SK-N-DZ (cell line): ENCODE data around the gene PAQR6.
A peak's percentile ranks its signal among the peaks of the same experiment; 100 is the strongest.
"Not testable (repeated sequence)": the region's sequence is repeated elsewhere in the genome, so short reads cannot be mapped to it uniquely, and the experiment has no call there.

Experiments used
- DNase-seq: peaks from one replicate; pipeline ENCODE4 v3.0.0-alpha.2; 2015; ENCODE audit warnings: low spot score

PAQR6 gene

GRCh38 chr1:156232201-156232894, 15.5 kb downstream of the PAQR6 start:
- DNase-seq: peak; percentile 63

DNA sequence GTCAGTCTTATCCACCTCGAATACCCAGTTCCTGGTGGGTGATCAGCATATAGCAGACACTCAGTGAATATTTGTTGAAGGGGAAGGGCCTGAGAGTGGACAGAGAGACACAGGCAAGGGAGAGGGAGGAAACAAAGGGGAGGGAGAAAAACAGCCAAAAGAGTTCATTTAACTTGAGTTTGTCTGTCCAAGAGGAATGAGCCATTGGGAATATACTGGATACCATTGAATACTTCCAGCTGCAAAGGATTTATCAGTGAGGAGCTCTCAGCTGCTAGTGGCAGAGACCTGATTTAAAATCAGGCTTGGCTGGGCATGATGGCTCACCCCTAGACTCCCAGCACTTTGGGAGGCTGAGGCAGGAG, 17.4 kb downstream of the PAQR6 start:
- DNase-seq: no peak

GRCh38 chr1:156229809-156230472, 17.9 kb downstream of the PAQR6 start:
- DNase-seq: no peak

- no peak for DNase-seq
Observed at GRCh38 chr1:156228501-156228900, 19.4 kb downstream of the PAQR6 start.

- no peak for DNase-seq
Observed at GRCh38 chr1:156226782-156227181, 21.1 kb downstream of the PAQR6 start.

- DNase-seq: no peak
Observed at GRCh38 chr1:156226116-156226538, 21.7 kb downstream of the PAQR6 start.

DNA sequence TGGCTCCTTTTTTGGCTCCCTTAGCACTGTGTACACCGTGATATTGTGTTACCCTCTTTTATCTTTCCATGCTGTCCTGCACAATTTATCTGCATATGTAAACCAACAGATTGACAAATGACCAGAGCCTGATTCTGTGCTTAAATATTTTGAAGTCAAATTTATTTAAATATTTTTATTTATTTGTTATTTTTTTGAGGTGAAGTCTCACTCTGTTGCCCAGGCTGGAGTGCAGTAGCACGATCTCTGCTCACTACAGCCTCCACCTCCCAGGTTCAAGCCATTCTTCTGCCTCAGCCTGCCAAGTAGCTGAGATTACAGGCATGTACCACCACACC, 22.2 kb downstream of the PAQR6 start:
- DNase-seq: no peak

GRCh38 chr1:156221986-156222692, 25.7 kb downstream of the PAQR6 start:
- no peak for DNase-seq

- no peak for DNase-seq
Observed at GRCh38 chr1:156220226-156220625, 27.6 kb downstream of the PAQR6 start.

- DNase-seq: no peak
Observed at GRCh38 chr1:156217871-156218270, 30.0 kb downstream of the PAQR6 start.

DNA sequence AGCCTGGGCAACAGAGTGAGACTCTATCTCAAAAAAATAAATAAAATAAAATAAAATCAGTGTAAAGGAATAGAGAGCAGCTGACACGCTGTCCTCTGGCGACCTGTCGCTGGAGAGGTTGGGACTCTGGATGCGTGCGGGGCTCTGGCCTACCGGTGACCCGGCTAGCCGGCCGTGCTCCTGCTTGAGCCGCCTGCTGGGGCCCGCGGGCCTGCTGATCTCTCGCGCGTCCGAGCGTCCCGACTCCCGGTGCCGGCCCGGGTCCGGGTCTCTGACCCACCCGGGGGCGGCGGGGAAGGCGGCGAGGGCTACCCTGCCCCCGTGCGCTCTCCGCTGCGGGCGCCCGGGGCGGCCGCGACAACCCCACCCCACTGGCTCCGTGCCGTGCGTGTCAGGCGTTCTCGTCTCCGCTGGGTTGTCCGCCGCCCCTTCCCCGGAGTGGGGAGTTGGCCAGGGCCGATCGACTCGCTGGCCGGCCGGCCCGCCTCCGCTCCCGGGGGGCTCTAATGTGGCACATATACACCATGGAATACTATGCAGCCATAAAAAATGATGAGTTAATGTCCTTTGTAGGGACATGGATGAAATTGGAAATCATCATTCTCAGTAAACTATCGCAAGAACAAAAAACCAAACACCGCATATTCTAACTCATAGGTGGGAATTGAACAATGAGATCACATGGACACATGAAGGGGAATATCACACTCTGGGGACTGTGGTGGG, 31.3 kb downstream of the PAQR6 start:
- DNase-seq: not testable (repeated sequence)

- DNase-seq: no peak
Observed at GRCh38 chr1:156214024-156214748, 33.7 kb downstream of the PAQR6 start.

DNA sequence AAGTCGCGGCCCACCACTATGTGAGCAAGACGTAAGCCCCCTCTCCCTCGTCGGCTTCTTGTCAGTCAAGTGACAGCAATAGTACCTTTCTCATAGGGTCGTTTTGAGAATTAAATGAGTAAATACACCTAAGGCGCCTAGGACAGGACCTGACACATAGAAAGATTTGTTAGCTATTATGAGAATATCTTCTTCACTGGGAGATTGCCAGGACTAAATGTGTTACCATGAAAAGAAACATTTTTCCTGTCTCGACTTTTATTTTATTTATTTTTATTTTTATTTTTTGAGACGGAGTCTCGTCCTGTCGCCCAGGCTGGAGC, 34.3 kb downstream of the PAQR6 start:
- no peak for DNase-seq

DNA sequence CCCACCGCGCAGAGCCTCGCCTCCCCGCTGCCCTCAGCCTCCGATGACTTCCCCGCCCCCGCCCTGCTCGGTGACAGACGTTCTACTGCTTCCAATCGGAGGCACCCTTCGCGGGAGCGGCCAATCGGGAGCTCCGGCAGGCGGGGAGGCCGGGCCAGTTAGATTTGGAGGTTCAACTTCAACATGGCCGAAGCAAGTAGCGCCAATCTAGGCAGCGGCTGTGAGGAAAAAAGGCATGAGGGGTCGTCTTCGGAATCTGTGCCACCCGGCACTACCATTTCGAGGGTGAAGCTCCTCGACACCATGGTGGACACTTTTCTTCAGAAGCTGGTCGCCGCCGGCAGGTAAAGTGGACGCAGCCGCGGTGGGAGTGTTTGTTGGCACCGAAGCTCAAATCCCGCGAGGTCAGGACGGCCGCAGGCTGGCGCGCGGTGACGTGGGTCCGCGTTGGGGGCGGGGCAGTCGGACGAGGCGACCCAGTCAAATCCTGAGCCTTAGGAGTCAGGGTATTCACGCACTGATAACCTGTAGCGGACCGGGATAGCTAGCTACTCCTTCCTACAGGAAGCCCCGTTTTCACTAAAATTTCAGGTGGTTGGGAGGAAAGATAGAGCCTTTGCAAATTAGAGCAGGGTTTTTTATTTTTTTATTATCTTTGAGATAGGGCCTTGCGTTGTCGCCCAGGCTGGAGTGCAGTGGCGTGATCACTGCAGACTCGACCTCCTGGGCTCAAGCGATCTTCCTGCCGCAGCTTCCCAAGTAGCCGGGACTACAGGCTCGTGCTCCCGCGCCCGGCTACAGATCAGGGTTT, 34.8 kb downstream of the PAQR6 start, which contains the start of gene PMF1:
TSS of gene PMF1 (plus strand) at position 175 of the 811 bp plus-strand sequence. CDS start at position 184, 9 bp downstream.
- peak; percentile 98 for DNase-seq

DNA sequence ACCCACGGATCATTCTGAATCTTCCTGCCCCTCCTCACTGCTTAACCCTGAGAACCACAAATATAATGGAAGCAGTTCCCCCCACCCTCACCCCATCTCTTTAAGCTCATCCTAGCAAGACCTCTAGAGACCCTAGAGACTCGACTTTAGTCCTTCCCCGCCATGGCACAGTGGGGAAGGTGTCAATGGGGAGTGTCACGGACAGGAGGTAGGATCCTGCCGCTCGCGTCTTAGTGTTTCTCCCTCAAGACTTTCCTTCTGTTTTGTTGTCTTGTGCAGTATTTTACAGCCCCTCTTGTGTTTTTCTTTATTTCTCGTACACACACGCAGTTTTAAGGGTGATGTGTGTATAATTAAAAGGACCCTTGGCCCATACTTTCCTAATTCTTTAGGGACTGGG, 35.7 kb downstream of the PAQR6 start:
- no peak for DNase-seq

GRCh38 chr1:156211243-156211642, 36.6 kb downstream of the PAQR6 start:
- no peak for DNase-seq

GRCh38 chr1:156204686-156205085, 43.2 kb downstream of the PAQR6 start:
- DNase-seq: no peak

DNA sequence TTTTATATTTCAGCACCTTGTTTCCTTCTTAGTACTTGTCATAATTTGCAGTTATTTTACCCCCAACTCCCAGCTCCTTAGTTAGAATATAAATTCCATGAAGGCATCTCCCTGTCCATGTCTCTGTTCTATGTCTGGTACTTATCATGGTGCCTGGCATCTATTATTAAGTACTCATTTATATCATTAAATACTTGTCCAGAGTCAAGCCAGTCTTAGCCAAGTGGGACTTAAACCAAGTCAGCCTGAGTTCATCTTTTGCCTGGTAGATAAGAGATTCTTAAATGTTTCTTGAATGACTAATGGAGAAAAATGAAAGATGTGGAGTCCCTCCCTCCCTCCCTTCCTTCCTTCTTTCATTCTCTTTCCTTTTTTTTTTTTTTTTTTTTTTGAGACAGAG, 44.5 kb downstream of the PAQR6 start:
- DNase-seq: no peak

DNA sequence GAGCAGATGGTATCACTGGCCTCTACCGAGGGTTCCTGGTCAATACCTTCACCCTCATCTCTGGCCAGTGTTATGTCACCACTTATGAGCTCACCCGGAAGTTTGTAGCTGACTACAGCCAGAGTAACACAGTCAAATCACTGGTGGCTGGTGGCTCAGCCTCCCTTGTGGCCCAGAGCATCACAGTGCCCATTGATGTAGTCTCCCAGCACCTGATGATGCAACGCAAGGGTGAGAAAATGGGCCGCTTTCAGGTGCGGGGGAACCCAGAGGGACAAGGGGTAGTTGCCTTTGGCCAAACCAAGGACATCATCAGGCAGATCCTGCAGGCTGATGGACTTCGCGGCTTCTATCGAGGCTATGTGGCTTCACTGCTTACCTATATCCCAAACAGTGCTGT, 47.8 kb downstream of the PAQR6 start:
- no peak for DNase-seq

GRCh38 chr1:156198831-156199349, 49.0 kb downstream of the PAQR6 start:
- no peak for DNase-seq

DNA sequence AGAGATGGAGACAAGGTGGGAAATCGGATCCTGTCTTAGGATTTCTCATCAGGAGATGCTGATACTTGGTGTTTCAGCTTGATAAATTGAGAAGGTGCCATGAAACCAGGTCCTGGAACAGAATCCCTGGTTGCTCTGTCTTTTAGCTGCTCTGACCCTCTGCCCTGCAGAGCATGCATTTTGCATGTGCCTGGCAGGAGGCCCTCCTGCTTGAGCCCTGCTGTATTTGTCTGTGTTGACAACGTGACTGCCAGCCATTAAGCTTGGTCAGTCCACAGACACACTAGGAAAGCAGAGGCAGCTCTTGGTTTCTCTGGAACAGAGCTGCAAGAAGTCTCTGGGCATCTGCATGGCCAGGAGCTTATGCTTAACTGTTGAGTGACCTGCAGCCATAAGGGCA, 51.4 kb downstream of the PAQR6 start:
- no peak for DNase-seq
